ENCODE data around the gene OR6A2.
A peak's percentile ranks its signal among the peaks of the same experiment; 100 is the strongest.

Gene OR6A2

DNA sequence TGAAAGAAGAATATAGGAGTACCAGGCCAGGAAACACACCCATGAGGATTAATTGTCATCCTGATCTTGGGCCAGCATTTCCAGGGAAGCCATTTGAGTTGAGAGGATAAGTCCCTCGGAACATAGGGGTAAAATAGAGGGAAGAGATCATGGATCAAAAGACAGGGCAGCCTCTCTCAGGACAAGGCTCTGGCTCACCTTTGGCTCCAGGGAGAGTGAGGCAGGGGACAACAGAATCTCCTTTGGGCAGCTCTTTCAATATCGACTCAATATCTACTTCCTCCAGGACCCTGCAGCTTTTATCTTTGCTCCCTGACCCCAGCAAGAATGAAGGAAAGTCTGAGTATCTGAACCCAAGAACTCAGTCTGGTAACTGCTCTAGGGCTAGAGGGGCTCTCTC is 16.8 kb downstream of the OR6A2 start, which contains the start of gene OR2AG1:
TSS of gene OR2AG1 (plus strand) at position 301 of the 400 bp plus-strand sequence. CDS start 2,018 bp downstream, outside the sequence.
- H3K4me3 ChIP-seq (replicated peaks; ENCODE audit: low read depth, low read length) = no peak within 1 kb of the TSS

DNA sequence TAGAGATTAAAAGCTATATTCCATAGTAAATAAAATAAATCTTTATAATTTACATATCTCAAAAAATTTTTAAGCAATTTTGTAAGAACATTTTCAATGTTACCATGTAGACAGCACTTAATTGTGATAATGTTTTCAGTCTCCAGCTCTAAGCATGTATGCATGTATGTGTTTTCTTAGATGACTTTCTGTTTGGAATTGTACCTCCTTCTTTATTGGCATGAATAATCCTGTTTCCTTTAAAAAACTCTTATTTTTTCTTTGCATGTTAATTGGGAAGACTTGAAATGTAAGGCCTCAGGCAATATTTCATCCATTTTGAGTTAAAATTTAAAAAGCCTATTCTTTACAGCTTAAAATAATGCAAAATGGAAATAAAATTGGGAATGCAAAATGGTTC is 18.7 kb downstream of the OR6A2 start:
- no peaks in the 10 kb centered on the region for H3K36me3 ChIP-seq (ENCODE audit: control insufficient read depth, insufficient read depth, low read length)
- no peak for DNase-seq (ENCODE audit: extremely low read depth, insufficient read length)
- H3K27me3 ChIP-seq (replicated peaks; ENCODE audit: control insufficient read depth, insufficient read depth, low read length) = no peaks in the 10 kb centered on the region
- TF ChIP-seq, protein P1, sequence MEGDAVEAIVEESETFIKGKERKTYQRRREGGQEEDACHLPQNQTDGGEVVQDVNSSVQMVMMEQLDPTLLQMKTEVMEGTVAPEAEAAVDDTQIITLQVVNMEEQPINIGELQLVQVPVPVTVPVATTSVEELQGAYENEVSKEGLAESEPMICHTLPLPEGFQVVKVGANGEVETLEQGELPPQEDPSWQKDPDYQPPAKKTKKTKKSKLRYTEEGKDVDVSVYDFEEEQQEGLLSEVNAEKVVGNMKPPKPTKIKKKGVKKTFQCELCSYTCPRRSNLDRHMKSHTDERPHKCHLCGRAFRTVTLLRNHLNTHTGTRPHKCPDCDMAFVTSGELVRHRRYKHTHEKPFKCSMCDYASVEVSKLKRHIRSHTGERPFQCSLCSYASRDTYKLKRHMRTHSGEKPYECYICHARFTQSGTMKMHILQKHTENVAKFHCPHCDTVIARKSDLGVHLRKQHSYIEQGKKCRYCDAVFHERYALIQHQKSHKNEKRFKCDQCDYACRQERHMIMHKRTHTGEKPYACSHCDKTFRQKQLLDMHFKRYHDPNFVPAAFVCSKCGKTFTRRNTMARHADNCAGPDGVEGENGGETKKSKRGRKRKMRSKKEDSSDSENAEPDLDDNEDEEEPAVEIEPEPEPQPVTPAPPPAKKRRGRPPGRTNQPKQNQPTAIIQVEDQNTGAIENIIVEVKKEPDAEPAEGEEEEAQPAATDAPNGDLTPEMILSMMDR (IDR thresholded peaks at IDR 0.05; ENCODE audit: insufficient read depth, low read length, poor library complexity, severe bottlenecking) = no peak
- no peak overlapping the region for H3K4me3 ChIP-seq (replicated peaks; ENCODE audit: low read depth, low read length)

More for the DNA sequence above, 16.8 kb downstream of the OR6A2 start, which contains the start of gene OR2AG1:
- no peak for DNase-seq (ENCODE audit: extremely low read depth, insufficient read length)
- H3K27me3 ChIP-seq (replicated peaks; ENCODE audit: control insufficient read depth, insufficient read depth, low read length) = no peaks in the 10 kb centered on the region
- H3K36me3 ChIP-seq (ENCODE audit: control insufficient read depth, insufficient read depth, low read length) = no peaks in the 10 kb centered on the region
- TF ChIP-seq, protein P1 (IDR thresholded peaks at IDR 0.05; ENCODE audit: insufficient read depth, low read length, poor library complexity, severe bottlenecking) = no peak

DNA sequence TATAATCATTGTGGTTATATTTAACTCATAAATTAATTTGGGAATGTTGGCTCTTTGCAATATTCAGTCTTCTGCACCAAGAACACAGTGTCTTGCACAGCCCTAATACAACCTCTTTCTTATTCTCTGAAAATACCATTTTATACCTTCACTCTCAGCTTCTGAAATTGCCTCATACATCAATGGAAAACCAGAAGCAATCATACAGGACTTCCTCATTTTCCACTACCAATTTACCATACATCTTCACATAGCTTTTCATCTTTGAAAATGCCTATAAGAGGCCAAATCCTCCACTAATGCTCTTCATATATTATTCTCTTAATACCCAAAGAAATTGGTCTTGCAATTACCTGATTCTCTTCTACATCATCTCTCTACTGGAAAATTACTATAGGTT is 21.0 kb downstream of the OR6A2 start:
- Histone ChIP-seq H3K27me3 (replicated peaks; ENCODE audit: control insufficient read depth, insufficient read depth, low read length) (no peaks in the 10 kb centered on the region), H3K36me3 (ENCODE audit: control insufficient read depth, insufficient read depth, low read length) (no peaks in the 10 kb centered on the region), H3K4me3 (replicated peaks; ENCODE audit: low read depth, low read length) (no peak overlapping the region)
- no peak for DNase-seq (ENCODE audit: extremely low read depth, insufficient read length)
- TF ChIP-seq, protein P1 (IDR thresholded peaks at IDR 0.05; ENCODE audit: insufficient read depth, low read length, poor library complexity, severe bottlenecking) = no peak

DNA sequence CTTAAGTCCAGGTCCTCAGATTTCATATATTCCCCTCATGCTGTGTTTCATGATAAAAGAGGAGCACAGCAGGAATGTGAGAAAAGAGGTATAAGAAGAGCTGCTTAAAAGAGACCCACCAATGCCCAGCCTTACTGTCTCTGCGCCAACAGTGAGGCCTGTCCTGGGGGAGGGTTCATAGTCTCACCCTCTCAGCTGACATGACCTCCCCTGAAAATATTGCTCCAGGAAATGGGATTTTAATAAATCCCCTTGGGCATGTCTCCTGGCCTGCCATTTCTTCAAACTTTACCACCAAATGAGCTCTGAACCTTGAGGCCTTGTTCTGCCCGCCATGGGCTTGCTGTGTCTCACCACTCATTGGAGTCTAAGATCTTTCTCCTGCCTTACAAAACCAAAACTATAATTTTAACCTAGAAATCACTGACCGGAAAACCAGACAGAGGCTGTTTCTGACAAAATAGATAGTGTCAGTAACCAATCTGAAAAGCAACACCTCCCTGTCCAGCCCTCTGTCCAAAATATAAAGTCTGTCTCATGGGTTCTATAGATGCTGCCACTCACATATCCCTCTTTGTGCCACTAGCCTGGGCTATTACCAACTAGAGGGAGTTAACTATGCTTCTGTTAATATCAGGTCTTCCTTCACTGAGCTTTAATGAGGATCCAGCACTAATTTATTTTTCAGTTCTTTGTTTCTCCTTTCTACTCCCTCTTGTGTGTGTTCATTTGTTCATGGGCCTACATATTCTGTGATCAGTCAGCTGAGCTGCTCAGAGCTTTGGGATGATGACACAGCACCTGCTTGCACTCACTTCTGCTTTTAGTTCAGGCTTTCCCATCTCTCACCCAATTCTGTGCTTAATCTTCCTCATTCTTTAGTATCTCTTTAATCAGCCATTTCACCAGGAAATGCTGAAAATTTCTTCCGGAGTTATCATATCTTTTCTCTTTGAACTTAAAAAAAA is 27.3 kb downstream of the OR6A2 start, which contains the start of gene OR2AG2:
TSS of gene OR2AG2 (minus strand) at position 51 of the 968 bp plus-strand sequence. CDS start 3,019 bp downstream, outside the sequence.
- Histone ChIP-seq H3K27me3 (replicated peaks; ENCODE audit: control insufficient read depth, insufficient read depth, low read length) (no peaks in the 10 kb centered on the region), H3K4me3 (replicated peaks; ENCODE audit: low read depth, low read length) (no peak within 1 kb of the TSS), H3K36me3 (ENCODE audit: control insufficient read depth, insufficient read depth, low read length) (no peaks in the 10 kb centered on the region)
- DNase-seq (ENCODE audit: extremely low read depth, insufficient read length) = peak; percentile 31
- TF ChIP-seq, protein P1 (IDR thresholded peaks at IDR 0.05; ENCODE audit: insufficient read depth, low read length, poor library complexity, severe bottlenecking) = no peak

DNA sequence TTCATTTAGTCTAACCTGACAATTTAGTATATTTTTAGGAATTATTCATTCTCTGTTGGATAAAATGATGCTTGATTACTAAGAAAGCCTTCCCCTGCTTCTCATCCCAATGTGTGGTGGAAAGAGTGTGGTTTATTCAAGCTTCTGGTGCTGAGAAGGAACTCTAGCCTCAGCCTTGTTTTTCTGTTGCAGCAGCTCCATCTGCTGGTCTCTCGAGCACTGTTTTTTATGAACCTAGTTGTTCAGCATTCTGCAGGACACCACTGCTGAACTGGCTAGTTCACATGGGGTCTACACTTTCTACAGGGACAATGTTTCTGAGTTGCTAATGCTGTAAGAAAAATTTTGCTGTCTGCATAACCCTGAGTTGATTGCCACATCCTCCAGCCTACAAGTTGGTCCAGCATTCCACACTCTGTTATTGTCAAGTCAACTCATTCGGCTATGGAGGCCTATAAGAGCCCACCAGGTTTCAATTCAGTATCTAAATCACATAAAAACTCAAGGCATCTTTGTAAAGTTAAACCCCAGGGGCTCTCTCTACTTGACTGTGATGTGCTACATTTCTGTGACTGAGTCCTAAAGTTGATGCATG is 42.0 kb downstream of the OR6A2 start:
- TF ChIP-seq, protein P1 (IDR thresholded peaks at IDR 0.05; ENCODE audit: insufficient read depth, low read length, poor library complexity, severe bottlenecking) = peak; percentile 76
- DNase-seq (ENCODE audit: extremely low read depth, insufficient read length) = no peak
- Histone ChIP-seq H3K4me3 (replicated peaks; ENCODE audit: low read depth, low read length) (no peak overlapping the region), H3K27me3 (replicated peaks; ENCODE audit: control insufficient read depth, insufficient read depth, low read length) (no peaks in the 10 kb centered on the region), H3K36me3 (ENCODE audit: control insufficient read depth, insufficient read depth, low read length) (no peaks in the 10 kb centered on the region)
